ENCODE measurements around the gene EVX1.

Gene EVX1

DNA sequence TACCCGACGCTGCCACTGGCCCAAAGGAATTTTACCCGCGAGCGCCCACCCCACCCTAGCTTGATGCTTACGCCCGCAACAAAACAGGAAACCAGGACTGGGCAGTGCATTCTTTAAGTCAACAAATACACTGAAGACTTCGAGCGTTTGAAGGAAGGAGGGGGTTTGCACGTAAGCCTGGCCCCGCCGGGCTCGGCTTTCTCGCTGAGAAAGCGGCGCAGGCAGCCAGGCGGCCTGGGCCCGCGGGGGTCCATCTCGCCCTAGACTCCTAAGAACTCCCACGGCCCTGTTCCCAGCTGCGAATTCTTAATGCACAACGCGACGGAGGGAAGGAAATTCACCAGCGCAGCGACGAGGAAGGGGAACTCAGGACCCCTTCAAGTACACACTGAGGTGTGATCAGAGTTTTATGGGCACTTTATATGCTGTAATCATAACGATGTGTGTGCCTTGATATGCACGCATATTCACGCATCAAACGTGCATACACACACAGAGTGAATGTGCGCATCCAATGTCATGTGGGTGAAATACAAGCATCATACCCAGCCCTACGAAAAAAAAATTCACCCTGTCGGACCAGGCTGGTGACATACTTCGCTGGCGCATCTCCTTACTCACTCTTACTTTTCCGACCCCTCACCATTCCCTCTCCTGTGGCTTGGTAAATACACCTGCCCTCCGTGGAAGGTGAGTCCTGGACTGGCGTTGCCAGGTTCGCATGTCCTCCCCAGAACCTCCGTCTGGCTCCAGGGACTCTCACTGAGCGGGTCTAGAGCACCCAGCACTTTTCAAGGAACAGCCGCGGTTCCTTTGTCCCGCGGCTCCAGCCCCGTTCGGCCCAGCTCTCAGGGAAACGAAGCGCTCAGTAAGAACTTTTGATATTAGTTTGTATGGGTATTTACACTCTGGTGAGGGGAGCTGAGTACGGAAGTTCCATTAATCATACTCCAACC is 37.0 kb upstream of the EVX1 start:
- no peak for DNase-seq (ENCODE audit: low read depth in 2 of 2)

DNA sequence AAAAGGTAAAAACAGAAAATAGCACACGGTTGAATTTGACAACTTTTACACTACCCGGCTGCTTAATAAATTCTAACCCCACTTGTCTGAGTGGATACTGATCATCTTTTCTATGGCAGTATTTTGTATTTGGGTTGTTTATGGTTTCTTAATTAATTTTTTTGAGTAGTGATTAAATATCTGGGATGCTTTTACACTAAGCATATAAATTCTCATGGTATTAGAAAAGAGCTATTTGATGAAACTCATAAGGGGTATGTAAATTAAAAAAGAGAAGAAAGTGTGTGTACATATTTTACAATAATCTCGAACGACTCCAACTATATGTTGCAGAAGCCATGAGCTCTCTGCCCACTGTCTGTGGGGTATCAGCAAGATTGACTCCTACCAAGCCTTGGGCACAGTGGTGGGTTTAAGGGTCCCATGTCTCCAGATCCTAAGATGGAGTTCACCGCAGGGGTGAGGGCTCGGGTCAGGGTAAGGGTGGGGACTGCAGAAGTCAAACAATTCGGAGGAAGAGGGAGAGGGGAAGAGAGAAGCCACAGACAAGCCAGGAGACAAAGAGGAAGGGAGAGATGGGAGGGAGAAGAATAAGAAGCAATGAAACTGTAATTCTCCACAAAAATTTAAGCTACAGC is 35.1 kb upstream of the EVX1 start:
- DNase-seq (ENCODE audit: low read depth in 2 of 2), result no peak

DNA sequence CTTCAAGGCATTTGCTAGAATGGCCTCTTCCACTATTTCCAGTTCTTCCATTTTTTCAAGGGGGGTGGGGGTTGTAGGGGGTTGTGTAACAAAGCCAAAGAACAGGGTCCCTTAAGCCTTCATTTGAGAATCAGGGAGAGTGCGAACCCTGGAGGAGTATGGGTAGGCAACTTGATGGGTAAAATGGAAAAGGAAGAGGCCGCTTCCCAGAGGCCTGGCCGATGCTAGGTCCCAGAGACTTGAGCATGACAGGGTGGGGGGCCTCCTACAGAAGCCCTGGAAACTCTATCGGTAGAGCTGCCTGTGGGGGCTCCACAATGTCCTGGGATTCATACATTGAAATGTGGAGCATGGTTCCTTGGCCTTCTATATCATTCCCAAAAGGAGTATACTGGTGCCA is 33.6 kb upstream of the EVX1 start:
- no peak for DNase-seq (ENCODE audit: low read depth in 2 of 2)

DNA sequence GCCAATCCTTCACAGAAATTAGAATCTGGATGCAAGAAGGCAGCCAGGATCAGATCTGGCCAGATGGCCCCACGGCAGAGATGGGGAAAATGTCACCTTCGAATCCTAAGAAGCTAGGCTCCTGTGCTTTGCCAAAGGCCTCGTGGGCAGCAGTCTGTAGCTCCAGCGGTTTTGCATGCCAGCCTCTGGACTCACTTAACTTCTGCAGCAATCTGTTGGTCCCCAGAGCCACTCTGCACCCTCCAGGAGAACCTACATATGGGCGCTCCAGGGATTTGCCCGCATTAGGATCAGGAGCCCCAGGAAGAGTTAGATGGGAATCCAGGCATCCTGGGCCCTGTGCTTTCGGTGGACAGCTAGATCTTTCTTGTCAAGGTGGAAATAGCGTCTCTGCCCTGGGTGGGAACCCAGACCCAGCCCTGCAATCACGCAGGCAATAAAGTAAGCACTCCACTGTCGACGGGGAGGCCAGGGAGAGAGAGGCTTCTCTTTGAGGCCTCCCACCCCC is 32.6 kb upstream of the EVX1 start:
- DNase-seq (ENCODE audit: low read depth in 2 of 2), result no peak

DNA sequence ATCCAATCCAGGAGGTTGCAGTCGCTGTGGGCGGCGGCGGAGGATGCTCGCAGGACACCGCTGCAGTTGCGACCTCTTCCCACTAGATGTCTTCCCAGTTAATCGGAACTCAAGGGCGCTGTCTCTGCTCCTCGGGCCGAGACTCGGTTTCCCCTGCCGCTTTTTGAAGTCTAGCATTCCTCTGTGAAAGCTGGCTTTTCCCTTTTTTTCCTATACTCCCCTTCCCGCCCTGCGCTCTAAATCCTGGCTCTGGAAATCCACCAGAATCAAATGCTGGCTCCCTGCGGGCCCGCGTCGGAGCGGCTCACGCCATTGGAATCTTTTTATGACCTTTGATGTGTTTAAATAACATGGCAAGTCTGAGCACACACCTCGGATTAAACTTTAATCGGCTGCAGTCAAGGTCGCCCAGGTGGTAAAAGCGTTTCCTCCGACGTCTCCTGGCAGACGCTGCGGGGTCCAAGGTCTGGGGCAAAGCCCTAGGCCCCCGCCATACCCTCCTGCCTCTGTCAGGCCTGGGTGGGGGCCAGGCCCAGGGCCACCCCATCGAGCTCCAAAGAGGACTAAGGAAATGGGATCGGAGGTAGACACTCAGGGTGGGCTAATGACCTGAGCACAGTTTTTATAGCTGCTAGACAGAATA is 32.0 kb upstream of the EVX1 start:
- no peak for DNase-seq (ENCODE audit: low read depth in 2 of 2)

DNA sequence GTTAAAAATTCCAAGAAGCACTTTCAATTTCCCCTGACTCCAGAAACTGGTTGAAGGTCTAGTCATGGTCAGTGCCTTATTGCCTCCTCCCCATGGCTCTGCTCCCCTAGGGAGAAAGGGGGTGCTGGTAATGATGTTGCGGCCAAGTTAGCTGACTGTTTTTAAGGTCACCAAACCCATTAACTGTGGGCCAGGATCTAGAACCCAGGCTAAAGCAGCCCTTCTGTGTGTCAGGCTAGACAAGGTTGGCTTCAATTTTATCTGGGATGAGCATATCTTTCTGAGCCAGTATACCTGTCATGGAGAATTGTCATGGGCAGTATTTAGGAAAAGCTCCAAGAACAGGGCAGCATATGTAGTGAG is 31.5 kb upstream of the EVX1 start:
- no peak for DNase-seq (ENCODE audit: low read depth in 2 of 2)

DNA sequence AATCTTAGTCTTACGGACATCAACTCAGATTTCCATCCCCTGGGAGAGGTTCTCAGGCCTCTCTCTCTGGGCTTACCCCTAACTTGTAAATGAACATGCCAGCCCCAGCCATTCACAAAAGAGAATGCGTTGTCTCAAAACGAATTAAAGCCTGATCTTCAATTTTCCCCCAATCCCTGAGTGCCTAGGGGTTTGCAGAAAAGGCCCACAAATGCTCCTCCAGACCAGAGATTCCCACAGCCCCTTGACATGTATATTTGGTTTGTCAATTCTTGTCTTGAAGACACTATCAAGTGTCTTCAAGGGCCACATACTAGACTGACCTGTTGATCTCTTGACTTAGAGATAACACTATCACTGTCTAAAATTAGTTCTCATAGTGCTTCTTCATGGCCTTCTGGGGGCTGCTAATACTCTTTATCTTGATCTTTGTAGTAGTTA is 30.8 kb upstream of the EVX1 start:
- no peak for DNase-seq (ENCODE audit: low read depth in 2 of 2)

DNA sequence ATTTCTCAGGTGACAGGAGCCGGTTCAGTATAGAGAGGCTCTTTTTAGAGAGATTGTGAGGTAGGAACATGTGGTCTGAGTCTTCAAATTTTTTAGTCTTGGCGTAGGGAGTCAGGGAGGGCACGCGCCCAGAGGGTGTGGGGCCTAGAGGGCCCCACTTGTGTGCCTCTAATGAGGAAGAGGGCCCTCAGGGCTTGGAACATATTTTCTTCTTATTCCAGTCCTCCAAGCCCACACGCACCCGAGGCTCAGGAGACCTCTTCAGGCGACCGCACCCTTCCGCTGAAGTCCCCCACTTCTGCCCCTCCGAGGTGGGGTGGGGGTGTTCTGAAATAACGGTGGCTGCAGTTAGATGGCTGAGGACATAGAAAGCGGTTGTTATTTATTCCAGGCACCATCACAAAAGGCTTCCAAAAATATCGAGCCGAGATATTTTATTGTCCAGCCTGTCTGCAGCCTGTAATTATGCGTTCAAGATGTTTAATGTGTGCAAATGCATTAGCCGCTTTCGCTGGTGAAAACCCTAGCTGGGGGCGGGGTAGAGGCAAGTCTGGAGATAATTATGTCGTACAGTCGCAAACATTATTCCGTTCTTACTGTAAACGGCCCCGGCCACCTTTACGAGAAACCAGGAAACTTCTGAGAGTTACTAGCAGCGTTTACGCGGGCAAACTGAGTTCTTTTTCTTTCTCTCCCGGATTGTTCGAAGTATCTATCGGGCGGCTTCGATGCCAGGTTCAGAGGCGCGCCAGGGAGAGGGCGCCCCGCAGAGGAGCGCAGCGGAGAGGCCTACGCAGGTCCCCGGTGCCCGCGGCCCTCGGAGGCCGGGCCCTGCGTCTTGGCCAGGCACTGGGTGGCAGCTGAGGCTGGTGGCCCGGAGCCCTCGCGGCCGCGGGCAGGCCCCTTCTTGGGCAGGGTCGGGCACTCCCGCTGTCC is 29.8 kb upstream of the EVX1 start:
- no peak for DNase-seq (ENCODE audit: low read depth in 2 of 2)

DNA sequence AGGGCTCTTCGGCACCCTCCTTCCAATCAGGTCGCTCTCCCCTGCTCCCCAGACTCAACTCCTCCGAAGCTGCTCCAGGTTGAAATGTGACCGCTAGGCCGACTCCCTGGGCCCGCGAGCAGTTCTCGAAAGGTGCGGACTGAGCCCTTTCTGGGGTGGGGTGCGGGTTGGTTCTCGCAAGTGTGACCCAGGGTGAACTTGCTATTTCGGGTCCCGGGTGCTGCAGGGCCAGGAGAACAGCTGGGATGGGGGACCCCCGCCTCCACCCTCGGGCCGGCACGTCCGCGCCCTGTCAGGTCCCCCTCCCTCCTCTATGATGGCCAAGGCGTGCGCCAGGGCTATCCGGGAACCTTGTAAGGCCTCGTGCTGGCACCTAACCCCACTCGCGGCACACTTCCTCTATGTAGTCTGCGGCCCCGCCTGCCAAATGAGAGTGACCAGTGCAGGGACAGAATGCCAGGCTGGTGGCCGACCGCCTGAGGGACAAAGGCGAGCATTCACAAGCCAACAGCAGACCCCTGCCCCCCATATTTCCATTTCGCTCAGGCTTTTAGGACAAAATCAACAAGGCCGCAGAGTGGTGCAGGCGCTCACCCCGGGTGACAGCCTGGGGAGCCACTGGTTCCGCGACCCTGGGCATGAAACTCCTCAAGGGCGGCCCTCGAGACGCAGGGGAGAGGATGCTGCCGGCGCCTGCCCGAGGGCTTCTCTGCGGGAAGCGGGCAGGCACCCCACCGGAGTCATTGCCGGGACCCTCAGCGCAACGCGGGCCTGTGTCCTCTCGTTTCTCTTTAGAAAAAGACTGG is 29.0 kb upstream of the EVX1 start:
- no peak for DNase-seq (ENCODE audit: low read depth in 2 of 2)

DNA sequence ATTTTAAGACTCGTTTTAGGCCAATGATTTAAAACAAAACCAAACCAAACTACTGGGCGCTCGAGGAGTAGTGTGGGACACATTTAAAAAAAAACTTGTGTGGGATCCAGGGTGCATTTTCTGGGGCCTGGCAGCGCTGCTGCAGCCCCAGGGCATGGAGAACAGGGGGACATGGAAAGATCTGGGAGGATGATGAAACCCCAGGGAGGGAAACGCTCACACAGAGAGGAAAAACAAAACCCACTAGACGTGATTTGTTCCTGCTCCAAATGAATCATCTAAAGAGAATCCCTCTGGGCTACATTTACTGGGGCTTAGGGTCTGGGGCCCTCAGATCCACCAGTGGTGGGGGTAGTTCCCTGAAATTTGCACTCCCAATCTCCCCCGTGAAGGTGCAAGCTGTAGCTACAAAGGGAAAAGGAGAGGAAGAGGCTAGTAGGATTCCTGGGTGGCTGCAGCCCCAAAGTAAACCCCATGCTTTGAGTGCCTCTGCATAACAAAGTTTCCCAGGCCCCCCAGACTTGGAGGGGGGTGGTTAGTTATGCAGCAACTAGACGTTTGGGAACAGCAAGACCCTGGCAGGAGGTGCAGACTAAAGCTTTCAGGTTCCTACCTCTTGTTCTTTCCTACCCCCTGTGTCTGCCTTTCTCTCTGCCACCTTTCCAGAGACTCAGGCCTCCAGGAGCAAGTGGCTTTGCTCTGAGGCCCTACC is 28.2 kb upstream of the EVX1 start:
- DNase-seq (ENCODE audit: low read depth in 2 of 2), result no peak

DNA sequence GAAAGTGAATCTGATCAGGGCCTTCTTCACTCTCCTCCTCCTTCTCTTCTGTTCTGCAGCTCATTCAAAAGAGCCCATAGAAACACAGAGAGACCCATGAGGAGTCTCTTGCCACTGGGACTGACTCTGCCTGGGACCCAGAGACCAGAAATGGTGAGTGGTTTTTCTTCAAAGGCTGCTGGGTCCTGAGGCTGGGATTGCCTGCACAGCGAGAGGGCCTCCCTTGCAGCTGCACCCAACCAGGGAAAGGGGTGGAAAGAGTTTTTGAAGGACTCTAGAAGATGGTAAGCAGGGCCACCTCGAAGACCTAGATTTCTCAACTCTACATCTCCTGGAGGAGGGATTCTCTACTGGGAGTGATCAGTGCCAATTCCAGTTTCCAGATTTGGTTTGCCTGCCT is 27.2 kb upstream of the EVX1 start:
- DNase-seq (ENCODE audit: low read depth in 2 of 2), result no peak

DNA sequence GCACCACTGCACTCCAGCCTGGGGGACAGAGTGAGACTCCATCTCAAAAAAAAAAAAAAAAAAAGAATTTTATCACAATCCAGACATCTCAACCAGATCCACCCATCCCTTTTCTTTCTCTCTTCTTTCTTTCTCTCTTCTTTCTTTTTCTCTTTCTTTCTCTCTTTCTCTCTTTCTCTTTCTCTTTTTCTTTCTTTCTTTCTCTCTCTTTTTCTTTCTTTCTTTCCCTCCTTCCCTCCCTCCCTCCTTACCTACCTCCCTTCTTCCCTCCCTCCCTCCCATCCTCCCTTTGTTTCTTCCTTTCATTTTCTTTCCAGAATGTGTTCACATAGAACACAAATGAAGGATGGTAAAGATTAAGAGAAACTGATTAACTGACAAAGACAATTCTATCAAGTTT is 24.7 kb upstream of the EVX1 start:
- no peak for DNase-seq (ENCODE audit: low read depth in 2 of 2)

DNA sequence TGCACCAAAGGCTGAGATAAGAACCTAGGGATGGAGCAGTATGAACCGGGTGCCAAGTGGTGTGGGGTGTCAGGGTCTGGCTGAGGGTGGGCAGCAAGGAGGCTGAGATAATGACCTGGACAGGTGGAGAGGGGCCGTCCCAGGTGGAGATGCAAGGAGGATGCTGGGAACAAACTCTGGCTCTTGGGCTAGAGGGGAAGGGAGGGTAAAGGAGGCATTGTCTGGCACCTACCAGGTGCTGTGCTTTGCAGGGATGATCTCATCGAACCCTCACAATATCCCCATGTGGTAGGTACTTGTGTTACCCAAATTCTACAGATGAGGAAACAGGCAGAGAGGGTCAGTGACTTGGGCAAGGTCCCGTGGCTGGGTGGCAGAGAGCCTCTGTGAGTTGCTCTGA is 22.8 kb upstream of the EVX1 start:
- no peak for DNase-seq (ENCODE audit: low read depth in 2 of 2)

DNA sequence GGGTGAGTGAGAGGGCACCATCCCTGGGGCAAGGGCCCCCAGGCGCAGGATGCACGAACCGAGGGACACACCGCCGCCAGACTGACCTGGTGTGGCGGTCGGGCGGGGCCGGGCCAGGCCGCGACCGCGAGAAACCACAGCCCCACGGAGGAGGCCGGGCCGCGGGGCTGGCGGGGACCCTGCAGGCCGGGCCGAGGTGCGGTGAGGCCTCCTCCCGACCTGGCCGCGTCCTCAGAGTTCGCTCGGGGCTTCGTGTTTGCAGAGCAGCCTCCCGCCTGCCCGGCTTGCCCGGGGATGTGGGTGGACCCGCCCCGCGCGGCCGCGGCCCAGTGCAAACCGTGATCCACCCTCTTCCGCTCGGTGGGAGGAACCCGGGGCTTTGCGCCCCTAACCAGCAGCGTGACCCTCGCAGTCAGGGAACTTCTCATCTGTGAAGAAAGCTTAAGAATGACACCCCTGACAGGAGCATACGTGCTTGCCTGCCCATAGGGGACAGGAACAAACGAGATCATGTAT is 22.1 kb upstream of the EVX1 start:
- no peak for DNase-seq (ENCODE audit: low read depth in 2 of 2)

DNA sequence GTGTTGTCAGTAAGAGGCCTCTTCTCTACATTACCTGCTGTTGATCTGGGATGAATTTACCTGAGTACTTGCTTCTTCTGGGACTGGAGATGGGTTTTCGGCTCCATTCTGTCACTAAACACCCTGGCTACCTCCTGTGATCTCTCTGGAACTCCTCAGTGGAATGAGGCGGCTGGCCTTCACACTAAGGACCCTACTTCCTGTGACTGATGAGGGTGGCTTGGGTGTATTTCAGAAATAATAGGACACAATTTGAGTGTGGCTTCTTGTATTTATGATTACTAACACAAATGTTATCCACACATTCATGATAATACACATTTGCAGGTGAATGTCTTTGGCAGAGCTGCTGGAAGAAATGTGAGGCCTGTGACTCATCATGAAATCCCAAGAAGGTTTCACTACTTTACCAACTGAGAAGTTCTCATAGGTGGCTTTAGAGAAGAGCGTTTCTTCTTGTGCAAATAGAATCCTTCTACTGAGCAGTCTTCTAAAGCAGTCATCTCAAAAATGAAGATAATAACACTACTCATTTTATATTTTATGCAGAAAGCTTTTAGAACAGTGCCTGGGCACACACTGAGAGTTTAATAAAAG is 21.3 kb upstream of the EVX1 start:
- no peak for DNase-seq (ENCODE audit: low read depth in 2 of 2)

DNA sequence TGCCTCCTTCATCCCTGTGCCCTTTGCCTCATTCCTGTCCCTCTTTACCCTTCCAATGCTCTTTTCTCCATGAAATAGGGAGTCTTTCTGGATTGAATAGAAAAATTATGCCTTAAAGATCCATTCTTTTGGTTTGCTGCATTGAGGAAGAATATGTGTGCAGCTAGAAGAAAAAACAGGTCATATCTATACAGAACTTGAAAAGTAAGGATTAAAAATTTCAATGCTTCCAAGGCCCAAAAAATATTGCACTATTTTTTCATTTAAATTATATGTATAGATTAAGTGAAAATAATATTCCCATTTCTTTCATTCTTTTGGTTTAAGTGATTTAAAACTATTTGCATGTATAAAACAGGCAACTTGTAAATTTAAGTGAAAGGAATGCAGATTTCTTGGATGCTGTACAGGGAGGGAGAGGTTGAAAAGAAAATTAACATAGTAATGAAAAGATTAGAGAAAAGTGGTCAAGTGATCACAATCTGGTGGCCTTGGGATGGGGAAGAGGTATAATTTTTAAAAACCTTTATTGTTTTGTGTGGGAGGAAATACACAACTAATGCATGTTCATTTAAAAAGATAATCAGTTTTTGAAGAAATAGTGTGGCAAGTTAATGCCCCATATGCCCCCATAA is 18.5 kb upstream of the EVX1 start:
- no peak for DNase-seq (ENCODE audit: low read depth in 2 of 2)

DNA sequence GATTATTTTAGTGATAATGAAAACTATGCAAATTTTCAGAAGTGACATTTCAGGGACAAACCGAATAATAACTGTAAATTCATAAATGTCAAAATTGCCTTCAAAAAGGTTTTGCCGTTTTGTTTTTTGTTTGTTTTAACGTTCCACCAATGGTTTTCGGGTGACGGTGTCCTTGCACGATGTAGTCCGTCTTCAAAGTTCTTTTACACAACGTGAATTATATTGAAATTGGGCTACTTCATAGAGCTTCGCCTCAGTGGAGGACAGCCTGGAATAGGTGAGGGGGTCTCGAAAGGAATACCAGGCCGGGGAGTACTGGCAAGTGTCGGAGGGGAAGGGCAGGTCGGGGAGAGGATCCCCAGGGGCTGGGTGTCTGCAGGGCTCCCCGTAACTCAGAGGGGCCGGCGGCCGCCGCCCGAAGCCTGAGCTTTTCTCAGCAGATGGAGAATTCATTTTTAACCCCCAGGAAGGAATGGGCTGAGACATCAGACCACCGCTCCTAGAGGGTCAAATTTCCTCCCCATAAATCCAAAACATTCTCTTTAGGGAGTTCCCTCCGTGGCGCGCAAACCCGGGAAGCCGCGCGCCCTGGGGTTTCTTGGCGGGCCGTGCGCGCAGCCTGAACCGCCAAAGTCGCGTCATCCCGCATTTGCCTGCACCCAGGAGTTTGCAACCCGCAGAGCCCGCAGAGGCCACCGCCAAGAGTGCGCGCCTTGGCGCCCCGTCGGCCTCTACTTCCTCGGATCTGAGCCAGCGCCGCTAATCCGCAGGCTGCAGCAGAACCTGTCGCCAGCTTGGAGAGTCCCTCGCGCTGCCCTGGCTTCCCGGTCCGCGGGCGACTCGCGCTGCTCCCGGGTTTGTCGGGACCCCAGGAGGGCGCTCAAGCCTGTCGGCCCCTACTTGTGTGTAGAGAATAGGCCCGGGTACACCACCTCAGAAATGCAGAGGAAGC is 17.3 kb upstream of the EVX1 start:
- DNase-seq (ENCODE audit: low read depth in 2 of 2), result no peak

DNA sequence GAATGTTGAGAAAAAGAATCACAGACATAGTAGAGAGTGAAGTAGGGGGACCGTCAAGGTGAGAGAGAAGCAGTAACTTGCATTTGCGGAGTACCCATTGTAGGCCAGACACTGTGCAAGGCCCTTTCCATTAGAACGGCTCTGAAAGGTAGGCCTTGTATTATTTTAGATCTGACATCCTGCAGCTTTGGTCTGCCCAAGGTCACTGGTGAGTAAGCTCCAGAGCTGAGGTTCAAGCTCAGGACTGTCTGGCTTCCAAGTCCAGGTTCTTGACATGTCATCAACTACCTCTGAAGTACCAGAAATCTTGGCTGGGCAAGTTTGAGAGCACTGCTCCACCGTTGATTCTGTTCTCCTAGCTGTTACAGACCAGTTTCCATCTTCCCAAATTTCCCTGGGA is 13.2 kb upstream of the EVX1 start:
- DNase-seq (ENCODE audit: low read depth in 2 of 2), result no peak
